Mammary epithelial cell (primary cell): ENCODE results near the gene ANXA1.
A peak's percentile ranks its signal among the peaks of the same experiment; 100 is the strongest.

ENCODE experiments used
- EZH2 ChIP-seq: IDR thresholded peaks from 2 replicates; pipeline ENCODE4 v1.6.1; 2012; ENCODE audit warnings: low read length, inconsistent platforms, borderline replicate concordance
- TF ChIP-seq, protein P1 (sequence below), 2 donors: IDR thresholded peaks in 1 of 2; conservative IDR thresholded peaks in 1 of 2; 2 replicates each; pipeline ENCODE4 v1.5.1; 2011 to 2012; ENCODE audit warnings: inconsistent platforms in 2 of 2, low read length in 2 of 2, mild to moderate bottlenecking in 2 of 2, control low read depth in 1 of 2, low read depth in 1 of 2; ENCODE audit not compliant: insufficient read depth in 1 of 2; ENCODE audit errors: extremely low read depth in 1 of 2

DNA sequence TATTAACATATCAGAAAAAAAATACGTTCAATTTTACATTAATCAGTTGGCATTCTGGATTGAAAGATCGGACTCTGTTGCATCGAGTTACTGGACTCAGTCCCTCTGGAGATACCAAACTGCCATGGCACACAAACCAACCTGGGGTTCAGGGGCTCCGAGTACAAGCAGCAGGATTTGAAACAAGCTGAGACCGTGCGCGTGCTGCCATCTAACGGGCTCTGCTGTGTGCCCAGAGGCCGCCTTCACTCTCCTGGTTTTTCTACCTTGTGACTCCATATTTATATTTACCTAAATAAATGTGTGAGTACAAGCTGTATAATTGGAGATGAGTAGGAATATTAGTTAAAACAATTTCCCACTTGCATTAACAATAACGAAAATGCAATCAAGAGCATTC, 48.2 kb downstream of the ANXA1 start:
- TF ChIP-seq, protein P1, sequence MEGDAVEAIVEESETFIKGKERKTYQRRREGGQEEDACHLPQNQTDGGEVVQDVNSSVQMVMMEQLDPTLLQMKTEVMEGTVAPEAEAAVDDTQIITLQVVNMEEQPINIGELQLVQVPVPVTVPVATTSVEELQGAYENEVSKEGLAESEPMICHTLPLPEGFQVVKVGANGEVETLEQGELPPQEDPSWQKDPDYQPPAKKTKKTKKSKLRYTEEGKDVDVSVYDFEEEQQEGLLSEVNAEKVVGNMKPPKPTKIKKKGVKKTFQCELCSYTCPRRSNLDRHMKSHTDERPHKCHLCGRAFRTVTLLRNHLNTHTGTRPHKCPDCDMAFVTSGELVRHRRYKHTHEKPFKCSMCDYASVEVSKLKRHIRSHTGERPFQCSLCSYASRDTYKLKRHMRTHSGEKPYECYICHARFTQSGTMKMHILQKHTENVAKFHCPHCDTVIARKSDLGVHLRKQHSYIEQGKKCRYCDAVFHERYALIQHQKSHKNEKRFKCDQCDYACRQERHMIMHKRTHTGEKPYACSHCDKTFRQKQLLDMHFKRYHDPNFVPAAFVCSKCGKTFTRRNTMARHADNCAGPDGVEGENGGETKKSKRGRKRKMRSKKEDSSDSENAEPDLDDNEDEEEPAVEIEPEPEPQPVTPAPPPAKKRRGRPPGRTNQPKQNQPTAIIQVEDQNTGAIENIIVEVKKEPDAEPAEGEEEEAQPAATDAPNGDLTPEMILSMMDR (conservative IDR thresholded peaks at IDR 0.05 in 1 of 2, IDR thresholded peaks at IDR 0.05 in 1 of 2; ENCODE audit: extremely low read depth in 1 of 2, insufficient read depth in 1 of 2, low read depth in 1 of 2, low read length in 2 of 2), result peak; percentile 44 to 61
- TF ChIP-seq EZH2, result no peak
